Measurements from ENCODE around the gene MEX3A.

DNA sequence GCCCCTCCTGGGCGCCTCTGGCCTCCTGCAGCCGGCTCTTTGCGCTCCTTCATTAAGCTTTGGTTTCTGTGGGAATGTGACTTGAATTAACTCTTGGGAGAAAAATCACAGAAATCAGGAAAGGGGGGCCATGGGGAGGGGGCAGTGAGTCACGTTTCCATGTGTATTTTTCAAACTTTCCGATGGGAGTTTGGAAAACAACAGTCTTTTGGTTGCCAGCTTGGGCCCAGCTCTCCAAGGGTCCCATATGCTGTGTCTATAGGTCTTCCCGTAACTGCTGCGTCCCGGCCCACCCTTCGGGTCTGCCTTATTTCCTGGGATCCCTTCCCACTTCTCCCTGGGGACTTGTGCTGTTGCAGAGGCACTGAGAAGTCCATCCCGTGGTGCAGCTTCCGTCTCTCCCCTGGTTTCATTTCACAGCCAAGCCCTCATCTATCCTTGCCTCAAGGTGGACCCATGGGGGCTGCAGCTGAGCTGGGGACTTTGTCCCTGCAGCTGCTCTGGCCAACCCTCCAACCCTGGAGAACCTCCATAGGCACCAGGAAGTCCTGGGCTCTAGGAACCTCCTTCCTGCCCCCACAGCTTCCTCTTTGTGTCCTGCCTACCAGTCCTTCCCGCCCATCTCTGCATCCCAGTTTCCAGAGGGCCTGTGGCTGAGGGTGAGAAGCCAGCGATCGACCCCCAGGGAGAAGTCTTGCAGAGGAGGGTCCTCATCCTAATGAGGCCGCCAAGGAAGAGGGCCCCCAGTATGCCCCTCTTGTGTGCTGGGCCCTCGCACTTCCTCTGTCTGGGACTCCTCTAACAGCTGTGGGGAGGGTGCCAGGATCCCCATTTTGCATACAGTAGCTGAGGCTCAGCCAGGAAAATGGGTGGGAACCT, 20.6 kb upstream of the MEX3A start:
- TF ChIP-seq, protein P1, sequence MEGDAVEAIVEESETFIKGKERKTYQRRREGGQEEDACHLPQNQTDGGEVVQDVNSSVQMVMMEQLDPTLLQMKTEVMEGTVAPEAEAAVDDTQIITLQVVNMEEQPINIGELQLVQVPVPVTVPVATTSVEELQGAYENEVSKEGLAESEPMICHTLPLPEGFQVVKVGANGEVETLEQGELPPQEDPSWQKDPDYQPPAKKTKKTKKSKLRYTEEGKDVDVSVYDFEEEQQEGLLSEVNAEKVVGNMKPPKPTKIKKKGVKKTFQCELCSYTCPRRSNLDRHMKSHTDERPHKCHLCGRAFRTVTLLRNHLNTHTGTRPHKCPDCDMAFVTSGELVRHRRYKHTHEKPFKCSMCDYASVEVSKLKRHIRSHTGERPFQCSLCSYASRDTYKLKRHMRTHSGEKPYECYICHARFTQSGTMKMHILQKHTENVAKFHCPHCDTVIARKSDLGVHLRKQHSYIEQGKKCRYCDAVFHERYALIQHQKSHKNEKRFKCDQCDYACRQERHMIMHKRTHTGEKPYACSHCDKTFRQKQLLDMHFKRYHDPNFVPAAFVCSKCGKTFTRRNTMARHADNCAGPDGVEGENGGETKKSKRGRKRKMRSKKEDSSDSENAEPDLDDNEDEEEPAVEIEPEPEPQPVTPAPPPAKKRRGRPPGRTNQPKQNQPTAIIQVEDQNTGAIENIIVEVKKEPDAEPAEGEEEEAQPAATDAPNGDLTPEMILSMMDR (IDR thresholded peaks at IDR 0.05), result peak in 1 of 5 experiments; percentile 12
- no peak for TF ChIP-seq POLR2A (IDR thresholded peaks at IDR 0.05)
- no peak for TF ChIP-seq EP300 (IDR thresholded peaks at IDR 0.05)

Measured in tibial nerve (tissue), 4 donors.